Activated T-cell treated with anti-CD3 and anti-CD28 coated beads for 24 hours (primary cell): ENCODE results near the gene EML6.

Source experiments
- DNase-seq: peaks from one replicate; pipeline ENCODE4 v3.0.0-alpha.2; 2020; ENCODE audit warnings: low read depth

The EML6 gene

DNA sequence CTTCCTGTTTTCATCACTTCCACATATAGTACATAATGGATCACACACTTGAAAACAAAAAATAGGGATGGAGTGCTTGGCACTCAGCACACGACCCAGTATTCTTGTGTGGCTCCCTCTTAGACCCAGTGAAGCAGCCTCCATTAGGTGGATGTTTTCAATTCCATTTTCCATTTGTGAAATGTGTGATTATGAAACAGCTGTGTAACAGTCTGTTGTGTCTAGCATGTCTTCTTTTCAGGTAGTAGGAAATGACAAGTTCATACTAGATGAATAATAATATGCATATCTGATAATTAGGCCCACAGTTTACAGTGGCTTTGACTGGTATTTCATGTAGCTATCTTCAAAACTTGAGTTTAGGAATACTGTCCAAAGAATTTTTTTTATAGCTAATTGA is 35.5 kb downstream of the EML6 start:
- DNase-seq: no peak

GRCh38 chr2:54760310-54760709 is 36.8 kb downstream of the EML6 start:
- DNase-seq: no peak

DNA sequence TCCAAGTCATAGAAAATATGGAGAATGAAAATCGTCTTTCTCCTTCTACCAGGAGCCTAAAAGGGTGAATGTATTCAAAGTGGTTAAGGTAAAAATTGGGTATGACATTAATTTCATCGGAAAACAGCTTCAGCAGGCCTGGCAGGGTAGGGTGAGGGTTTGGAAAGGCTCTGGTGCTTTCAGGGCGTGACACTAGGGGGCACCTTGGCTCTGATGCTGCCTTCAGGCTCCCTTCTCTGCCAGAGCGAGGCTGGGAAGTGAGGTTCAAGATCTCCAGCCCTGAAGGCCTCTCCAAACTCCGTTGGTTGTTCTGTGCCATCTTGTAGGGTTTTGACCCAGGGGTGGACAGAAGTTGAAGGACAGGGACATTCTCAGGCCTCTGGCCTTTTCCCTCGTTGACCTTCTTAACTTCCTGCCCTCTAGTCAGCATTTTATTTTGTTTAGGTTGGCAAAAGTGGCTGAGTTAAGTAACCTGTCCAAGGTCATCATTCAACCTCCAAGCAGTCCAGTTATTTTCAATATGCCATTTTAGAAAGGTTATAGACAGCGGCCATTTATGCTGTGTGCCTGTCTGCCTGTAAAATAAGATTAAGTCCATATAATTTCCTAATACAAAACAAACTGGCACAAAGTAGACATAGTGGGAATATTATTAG is 40.3 kb downstream of the EML6 start:
- no peak for DNase-seq

GRCh38 chr2:54767921-54768320 is 44.5 kb downstream of the EML6 start:
- DNase-seq: no peak

- DNase-seq: no peak
Observed at GRCh38 chr2:54768772-54769428, 45.4 kb downstream of the EML6 start.

GRCh38 chr2:54770211-54770610 is 46.7 kb downstream of the EML6 start:
- DNase-seq: no peak

GRCh38 chr2:54770676-54771075 is 47.2 kb downstream of the EML6 start:
- no peak for DNase-seq

GRCh38 chr2:54771166-54771885 is 47.9 kb downstream of the EML6 start:
- no peak for DNase-seq

DNA sequence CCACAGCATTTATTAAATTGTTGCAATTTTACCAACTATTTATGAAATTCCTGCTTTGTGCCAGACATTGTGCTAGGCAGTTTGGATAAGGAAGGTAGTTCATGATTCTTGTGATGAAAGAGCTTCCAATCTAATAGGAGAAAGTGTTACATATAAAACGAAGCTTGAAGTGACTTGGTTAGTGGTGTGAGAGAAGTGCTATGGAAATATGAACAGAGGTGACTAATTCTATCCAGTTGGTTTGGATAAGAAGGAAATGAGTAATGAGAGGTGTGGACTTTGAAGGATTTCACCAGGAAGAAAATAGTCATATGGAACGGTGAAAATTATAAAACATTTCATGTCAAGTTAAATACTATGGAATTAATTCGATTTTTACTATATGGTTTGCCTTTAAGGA is 48.6 kb downstream of the EML6 start:
- no peak for DNase-seq

DNA sequence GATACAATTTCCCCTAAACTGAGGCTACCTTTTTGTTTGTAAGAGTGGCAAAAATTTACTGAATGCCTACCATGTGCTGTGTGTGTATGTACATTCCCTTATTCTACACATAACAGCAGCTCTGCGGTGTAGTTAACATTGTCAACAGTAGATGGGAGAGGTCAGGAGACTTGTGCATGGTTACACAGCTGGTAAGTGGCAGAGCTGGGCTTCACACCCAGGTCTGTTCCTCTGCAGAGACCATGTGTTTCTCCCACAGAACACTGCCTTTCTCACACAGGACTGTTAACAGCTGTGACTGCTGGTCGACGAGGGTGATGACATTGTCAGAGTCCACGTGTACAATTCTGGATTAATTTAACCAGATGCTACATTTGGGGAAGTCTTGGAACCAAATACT is 49.1 kb downstream of the EML6 start:
- DNase-seq: no peak

- no peak for DNase-seq
Observed at GRCh38 chr2:54773233-54773632, 49.8 kb downstream of the EML6 start.

DNA sequence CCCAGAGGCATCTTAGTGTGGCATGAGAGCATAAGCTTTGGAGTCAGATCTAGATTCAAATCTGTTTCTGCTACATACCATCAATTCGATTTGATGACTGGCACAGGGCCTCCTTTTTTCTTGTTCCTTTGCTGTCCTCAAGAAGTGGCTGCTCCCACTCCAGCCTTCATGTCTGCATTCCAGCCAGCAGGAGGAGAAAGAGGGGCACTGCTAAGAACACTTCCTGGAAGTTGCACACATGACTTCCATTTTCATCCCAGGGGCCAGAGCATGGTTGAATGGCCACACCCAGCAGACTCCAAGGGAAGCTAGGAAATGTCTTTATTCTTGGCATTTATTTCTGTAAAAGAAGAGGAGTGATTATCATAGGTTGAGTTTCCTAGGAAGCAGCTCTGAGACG is 50.4 kb downstream of the EML6 start:
- no peak for DNase-seq

DNA sequence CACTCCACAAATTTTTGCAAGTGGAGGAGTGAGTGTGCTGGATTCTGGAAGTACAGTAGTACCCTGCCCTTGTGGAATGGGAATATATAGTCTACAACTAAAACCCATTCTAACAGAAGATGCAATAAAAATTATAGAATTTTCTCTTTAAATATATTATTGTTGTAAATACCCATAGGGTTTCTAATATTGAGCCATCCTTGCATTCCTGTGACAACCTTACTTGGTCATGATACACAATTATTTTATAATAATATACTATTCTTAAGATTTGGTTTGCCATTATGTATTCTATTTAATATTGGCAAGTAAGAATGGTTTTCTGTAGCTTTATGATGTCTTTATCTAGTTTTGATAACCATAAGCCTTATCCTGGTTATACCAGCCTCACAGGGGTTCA is 52.2 kb downstream of the EML6 start:
- DNase-seq: no peak

- no peak for DNase-seq
Observed at GRCh38 chr2:54776494-54776893, 53.0 kb downstream of the EML6 start.

DNA sequence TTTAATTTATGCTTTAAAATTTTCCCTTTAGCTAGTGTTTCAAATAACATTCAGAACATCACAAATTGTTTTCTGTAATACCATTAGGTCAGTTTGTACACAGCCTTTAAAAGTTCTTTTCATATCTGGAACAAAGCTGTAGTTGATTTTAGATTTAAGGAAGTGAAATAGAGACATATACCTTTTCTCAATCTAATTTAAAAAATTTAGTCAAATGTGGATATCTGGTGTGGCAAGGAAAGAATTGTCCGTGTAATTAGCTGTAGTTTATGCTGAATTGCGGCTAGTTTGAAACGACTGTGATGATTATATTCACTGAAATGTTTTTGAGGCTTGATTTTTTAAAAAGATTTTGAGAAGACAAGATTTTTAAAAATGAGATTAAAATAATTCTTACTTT is 59.9 kb downstream of the EML6 start:
- DNase-seq: no peak

- DNase-seq: no peak
Observed at GRCh38 chr2:54787270-54787669, 63.8 kb downstream of the EML6 start.

- no peak for DNase-seq
Observed at GRCh38 chr2:54787755-54788366, 64.4 kb downstream of the EML6 start.

DNA sequence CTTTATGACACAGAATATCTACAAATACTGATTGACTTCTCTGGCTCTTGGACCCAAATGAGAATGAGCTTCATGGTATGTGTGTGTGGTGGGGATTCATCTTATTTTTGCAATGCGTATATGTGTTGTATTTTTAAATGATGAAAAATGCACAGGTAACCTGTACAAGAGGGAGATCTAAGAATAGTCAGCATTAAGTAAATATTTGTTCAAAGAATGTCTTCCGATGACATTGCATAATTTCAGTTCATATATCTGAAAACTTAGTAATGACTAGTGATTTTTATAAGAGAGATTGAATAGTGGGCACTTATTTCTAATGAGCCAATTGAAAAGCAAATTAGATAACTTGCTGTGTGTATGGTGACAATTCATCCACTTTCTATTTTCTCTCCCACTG is 66.4 kb downstream of the EML6 start:
- no peak for DNase-seq

- DNase-seq: no peak
Observed at GRCh38 chr2:54791831-54792230, 68.4 kb downstream of the EML6 start.

DNA sequence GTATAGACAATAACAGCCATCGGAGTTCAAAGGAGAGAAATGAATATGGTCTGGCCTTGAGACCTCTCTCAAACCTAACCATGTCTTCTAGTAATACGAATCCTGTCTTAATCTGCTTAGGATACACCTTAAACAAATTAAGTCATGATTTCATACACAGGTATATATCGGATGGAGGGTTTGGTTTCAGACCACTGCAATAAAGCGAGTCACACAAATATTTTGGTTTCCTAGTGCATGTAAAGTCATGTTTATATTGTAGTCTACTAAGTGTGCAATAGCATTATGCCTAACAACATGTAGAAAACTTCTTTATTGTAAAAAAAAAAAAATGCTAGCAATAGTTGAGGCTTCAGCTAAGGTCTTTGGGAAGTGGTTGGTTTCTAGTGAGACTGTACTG is 73.8 kb downstream of the EML6 start:
- no peak for DNase-seq

DNA sequence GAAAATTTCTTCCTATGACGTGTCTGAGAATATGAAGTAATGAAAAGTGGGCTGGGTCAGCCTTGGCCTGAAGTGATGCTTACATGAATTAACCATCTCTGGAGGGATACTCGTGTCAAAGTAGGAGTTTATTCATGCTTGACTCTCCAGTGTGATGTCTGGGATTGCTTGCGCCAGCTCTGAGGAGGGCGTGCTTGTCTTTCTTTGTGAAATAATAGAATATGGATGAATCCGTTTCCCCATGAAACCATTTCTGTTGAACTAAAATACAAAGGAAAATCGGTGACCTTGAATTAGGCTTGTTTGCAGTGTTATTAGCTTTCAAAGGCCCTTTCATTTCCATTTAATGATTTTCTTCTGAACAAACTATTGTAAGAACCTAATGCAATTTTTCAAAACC is 77.9 kb downstream of the EML6 start:
- DNase-seq: no peak

GRCh38 chr2:54803783-54804751 is 80.6 kb downstream of the EML6 start:
- DNase-seq: no peak
